HG03039 (cell line): ENCODE results near the gene KIF11.

Experiments used
- ATAC-seq: cut with Tn5 transposase; IDR thresholded peaks from one replicate; pipeline ENCODE4 v1.9.1; 2021; ENCODE audit warnings: mild to moderate bottlenecking, moderate library complexity; ENCODE audit not compliant: unreplicated experiment

Gene KIF11

GRCh38 chr10:92667078-92667477, 74.1 kb downstream of the KIF11 start:
- no peak for ATAC-seq

GRCh38 chr10:92677708-92678107, 84.8 kb downstream of the KIF11 start:
- no peak for ATAC-seq

DNA sequence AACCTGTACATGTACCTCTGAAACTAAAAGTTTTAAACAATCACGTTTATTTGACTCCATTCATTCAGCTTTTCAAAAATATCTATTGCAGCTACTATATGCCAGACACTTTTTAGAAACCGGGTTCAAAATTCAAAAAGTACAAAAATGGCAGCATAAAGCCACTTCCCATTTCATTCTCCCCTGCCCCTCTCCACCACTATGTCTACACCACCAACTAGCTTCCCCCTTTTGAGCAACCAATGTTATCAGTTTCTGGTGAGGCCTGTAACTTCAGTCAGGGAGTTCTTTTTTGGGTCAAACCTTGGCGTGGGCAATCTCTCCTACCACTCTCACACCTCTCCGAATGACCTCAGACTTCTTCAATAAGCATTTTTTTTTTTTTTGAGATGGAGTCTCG, 85.3 kb downstream of the KIF11 start:
- ATAC-seq, result no peak

GRCh38 chr10:92681306-92681834, 88.4 kb downstream of the KIF11 start:
- ATAC-seq, result no peak

DNA sequence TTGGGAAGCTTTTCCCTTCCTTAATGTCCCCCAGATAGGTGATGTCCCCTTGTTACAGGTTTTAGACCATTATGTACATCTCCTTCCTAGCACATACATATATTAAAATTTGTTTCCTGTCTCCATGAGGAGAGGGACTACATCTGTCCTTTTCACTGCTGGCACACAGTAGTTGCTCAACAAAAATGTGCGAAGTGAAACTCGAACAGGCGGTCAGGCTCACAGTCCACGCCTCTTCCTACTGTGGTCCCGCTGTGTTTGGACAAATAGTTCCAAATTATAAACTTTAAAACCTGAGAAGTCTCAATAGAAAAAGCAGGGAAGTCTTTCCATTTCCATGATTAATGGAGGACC, 95.6 kb downstream of the KIF11 start:
- no peak for ATAC-seq

DNA sequence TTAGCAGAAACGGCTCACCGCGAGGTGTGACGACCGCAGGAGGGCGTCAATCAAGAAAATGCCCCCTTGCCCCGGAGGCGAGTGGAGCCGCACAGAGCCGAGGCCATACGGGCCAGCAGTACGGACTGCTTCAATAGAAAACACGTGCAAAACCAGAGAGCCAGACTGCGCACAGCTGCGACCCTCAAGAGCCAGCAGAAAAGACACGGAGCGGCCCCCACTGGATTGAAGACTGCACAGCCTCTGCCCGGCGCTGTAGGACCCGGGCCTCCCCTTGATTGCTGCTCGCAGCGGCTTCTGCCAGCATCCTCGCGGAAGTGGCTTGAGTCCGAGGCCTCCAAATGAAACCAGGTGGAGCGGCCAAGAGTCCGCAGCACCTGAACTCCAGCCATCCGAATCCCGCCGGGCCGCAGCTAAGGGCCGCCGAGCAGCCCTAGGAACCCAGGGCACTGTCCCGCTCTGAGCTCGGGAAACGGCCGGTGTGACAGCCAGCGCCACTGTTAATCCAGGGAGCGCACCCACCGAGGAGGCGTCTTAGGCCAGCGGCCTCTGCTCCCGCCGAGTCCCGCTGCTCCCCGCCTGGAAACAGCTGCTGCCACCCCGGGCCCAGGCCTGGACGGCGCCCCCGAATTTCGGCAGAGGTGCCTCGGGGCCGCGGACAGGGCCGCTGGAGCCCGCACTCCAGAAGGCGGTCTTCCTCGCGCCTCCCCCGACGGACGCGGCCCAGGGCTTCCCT, 96.2 kb downstream of the KIF11 start:
- peak; percentile 7 for ATAC-seq

GRCh38 chr10:92689663-92690210, 96.8 kb downstream of the KIF11 start, which contains the start of gene HHEX:
HHEX (plus strand) TSS chr10:92689955; CDS start chr10:92689987, 32 bp downstream.
- peak; percentile 45 for ATAC-seq

DNA sequence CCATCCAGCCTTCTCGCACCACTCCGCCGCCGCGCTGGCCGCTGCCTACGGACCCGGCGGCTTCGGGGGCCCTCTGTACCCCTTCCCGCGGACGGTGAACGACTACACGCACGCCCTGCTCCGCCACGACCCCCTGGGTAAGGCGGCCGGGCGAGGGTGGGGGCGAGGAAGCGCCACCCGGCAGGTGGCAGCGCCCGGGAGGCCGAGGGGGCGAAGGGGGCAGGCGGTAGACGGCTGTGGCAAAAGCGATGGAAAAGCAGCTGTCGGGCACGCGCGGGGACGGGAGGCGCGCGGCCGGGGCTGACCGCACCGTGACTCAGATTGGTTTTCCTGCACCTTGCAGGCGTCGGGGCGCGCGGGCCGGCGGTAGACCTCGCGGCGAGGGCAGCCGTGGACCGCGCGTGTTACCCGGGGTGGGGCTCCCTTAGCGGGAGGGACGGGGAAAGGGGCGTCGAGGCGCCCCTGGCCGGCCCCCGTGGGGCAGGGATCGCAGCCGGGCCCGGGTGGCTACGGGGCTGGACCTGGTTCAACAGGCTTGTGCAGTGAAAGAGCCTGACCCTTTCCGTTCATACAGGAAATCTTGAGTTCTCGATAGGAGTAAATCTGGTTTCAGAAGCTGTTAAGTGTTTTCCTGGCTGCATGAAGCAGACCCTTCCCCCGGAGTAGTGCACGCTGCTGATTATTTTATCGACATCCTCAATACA, 97.4 kb downstream of the KIF11 start:
- ATAC-seq, result peak; percentile 24

DNA sequence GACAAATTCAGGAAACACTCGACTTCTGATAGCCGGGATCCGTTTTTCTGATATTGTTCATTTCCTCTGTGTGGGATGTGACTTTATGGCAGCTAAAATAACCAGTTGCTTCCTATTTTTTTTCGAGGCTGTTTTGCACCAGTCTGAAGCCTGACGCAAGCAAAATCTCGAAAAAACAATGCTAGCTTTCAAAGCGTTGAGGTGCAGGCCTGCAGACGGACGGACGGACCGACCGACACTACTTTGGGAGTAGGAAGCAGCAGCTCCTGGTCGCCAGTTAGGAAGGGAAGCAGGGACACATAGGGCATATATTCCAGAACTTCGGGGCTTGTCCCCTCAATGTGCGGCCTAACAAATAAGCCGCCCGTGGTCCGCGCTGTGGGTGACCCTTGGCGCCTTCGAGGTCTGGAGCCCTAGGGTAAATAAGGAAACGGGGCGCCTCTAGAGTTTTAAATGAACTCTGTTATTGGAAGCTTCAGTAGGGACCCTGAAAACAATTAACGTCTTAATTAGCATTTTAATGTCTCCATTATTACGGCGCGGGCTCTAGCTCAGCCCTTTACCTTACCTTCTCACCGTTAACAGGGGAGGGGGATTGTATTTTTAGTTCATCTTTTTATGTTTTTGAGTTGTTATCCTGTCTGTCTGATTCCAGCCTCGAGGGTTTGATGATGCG, 98.1 kb downstream of the KIF11 start:
- no peak for ATAC-seq

DNA sequence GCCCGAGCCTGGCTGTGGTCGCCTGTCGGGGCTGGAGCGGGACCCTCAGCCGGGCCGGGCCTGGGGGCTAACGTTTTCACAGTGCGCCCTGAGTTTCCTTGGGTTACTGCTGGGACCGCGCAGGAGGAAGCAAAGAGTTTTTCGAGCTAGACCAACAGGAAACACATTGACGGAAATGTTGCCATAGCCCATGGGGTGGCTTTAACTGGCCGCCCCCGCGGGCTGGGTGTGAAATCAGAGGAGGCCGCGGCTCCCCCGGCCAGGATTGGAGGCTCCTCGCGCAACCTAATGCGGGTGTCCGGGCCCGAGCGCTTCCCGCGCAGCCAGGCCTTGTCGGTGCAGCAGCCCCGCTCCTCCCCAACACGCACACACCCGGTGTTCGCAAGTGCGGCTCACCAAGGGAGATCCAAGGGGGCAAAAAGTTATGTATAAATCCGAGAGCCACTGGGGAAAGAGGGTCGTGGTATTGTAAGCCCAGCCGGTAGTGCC, 98.7 kb downstream of the KIF11 start:
- ATAC-seq, result no peak

GRCh38 chr10:92692080-92692671, 99.2 kb downstream of the KIF11 start:
- no peak for ATAC-seq

GRCh38 chr10:92692697-92693533, 100.0 kb downstream of the KIF11 start:
- no peak for ATAC-seq

GRCh38 chr10:92693534-92693893, 100.6 kb downstream of the KIF11 start:
- ATAC-seq, result no peak

DNA sequence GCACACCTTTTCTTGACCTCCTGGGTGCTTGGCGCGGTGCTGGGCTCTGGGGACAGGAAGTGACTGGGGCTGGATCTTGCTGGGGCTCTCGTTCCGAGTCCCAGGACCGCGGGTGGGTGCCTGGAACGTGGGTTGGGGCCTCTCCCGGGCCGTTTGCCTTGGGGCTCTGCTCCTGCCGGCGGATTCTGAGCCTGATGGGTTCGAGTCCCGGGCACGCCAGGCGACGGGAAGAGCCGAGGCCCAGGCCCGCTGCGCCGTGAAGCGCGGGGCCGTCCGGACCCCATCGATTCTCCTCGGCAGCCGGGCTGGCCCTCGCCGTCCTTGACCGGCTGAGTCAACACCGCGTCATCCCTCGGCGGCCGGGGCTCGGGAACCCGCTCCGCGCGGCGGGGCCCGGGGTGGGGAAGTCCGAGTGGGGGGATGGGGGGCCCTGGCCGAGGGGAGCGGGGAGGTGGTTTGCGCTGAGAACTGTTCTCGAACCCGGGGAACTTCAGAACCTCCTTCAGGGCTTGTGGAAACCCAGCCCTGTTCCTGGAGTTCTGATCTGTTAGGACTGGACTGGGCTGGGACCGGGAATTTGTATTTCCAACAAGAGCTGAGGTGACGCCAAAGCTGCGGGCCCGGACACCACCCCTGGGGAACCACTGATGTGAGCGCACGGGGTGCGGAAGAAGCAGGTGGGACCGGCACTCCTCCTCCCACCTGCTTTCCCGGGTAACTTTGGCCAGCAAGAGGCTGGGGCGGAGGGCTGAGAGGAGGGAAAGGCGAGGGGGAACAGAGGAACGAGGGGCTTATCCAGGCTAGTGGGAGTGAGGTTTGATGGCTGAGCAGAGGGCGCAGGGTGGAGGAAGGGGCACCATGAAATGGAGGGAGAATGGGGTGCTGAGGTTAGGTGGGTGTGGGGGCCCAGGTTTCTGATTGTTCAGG, 103.0 kb downstream of the KIF11 start:
- ATAC-seq, result no peak

GRCh38 chr10:92696606-92697383, 103.9 kb downstream of the KIF11 start:
- ATAC-seq, result no peak

DNA sequence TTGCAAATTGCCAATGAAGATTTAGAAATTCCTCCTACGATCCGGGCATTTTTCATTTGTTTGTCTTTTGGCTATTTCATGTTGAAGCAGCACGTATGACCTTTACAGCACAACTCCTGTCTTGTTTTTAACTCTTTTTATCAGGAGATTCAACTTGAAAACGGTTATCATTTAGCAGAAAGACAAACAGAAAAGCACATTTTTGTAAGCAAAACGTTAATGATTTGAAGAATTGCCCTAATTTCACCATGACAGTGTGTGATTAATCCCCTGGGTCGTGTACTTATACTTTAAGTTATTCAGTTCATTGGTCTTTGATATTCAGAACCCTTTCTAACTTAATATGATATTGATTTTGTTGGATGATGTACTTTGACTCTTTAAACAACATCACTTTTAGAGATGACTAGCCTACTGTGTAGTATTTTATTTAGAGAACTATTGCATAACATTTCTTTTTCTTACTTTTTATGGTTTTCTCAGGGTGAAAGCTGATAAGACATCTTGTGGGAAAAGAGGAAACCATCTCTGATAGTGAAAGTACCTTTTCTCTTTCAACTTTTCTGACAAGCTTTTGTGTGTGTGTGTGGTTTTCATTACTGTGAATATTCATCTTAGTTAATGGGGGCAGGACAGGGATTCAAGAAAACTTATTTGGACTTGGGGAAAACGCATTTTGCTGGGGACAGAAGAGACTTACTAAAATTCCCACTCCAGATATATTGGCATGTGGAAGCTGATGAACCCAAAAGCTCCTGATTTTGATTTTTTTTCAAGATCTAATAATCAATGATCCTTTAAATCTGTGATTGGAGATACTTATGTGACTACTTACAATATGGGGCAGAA, 105.0 kb downstream of the KIF11 start:
- ATAC-seq, result no peak

- ATAC-seq, result no peak
These were observed 106.2 kb downstream of the KIF11 start for GRCh38 chr10:92699193-92699517.
